Smooth muscle cell of the brain vasculature (primary cell): ENCODE results near the gene DOK6.

Source experiments
- DNase-seq: peaks from one replicate; pipeline ENCODE4 v3.0.0-alpha.2; 2012; ENCODE audit warnings: low read depth, low spot score

The DOK6 gene

GRCh38 chr18:69747388-69747787 lies 346.7 kb downstream of the DOK6 start:
- DNase-seq = no peak

GRCh38 chr18:69752737-69753380 lies 352.2 kb downstream of the DOK6 start:
- DNase-seq = no peak

- no peak for DNase-seq
These were observed 353.4 kb downstream of the DOK6 start for GRCh38 chr18:69754108-69754507.

GRCh38 chr18:69755041-69755440 lies 354.4 kb downstream of the DOK6 start:
- DNase-seq = no peak

- no peak for DNase-seq
These were observed 355.3 kb downstream of the DOK6 start for GRCh38 chr18:69755856-69756496.

- DNase-seq = no peak
These were observed 357.0 kb downstream of the DOK6 start for GRCh38 chr18:69757733-69758132.

- no peak for DNase-seq
These were observed 357.8 kb downstream of the DOK6 start for GRCh38 chr18:69758458-69758857.

GRCh38 chr18:69759046-69759445 lies 358.4 kb downstream of the DOK6 start:
- no peak for DNase-seq

GRCh38 chr18:69763002-69763401 lies 362.3 kb downstream of the DOK6 start:
- DNase-seq = no peak

GRCh38 chr18:69763821-69764220 lies 363.1 kb downstream of the DOK6 start:
- no peak for DNase-seq

GRCh38 chr18:69770238-69770637 lies 369.6 kb downstream of the DOK6 start:
- DNase-seq = no peak

- DNase-seq = no peak
These were observed 374.1 kb downstream of the DOK6 start for GRCh38 chr18:69774831-69775230.

GRCh38 chr18:69777248-69777647 lies 376.6 kb downstream of the DOK6 start:
- DNase-seq = no peak

- DNase-seq = no peak
These were observed 378.0 kb downstream of the DOK6 start for GRCh38 chr18:69778680-69779079.

GRCh38 chr18:69780851-69781250 lies 380.2 kb downstream of the DOK6 start:
- DNase-seq = no peak

GRCh38 chr18:69784815-69785214 lies 384.1 kb downstream of the DOK6 start:
- no peak for DNase-seq

- no peak for DNase-seq
These were observed 384.8 kb downstream of the DOK6 start for GRCh38 chr18:69785466-69785865.

- no peak for DNase-seq
These were observed 385.7 kb downstream of the DOK6 start for GRCh38 chr18:69786427-69786826.

- no peak for DNase-seq
These were observed 387.3 kb downstream of the DOK6 start for GRCh38 chr18:69787825-69788547.

- no peak for DNase-seq
These were observed 389.1 kb downstream of the DOK6 start for GRCh38 chr18:69789794-69790193.

GRCh38 chr18:69790649-69791048 lies 390.0 kb downstream of the DOK6 start:
- DNase-seq = no peak

- DNase-seq = no peak
These were observed 395.1 kb downstream of the DOK6 start for GRCh38 chr18:69795791-69796190.
